HCT116 (cell line): ENCODE results near the gene ARPC1B.

ENCODE experiments used
- ATF3 ChIP-seq: IDR thresholded peaks from 2 replicates; pipeline ENCODE4 v1.6.1; 2012
- CTCF ChIP-seq, 3 experiments: fragments of 200-600 bp in 1 of 3; sonication (generic) in 1 of 3; IDR thresholded peaks in 2 of 3; conservative IDR thresholded peaks in 1 of 3; 2 replicates each; pipeline ENCODE4 v1.5.1; 2012 to 2017; ENCODE audit warnings: low read depth in 2 of 3, low read length in 2 of 3, antibody characterized with exemption in 1 of 3, borderline replicate concordance in 1 of 3, control low read depth in 1 of 3, mild to moderate bottlenecking in 1 of 3, mixed read lengths in 1 of 3, mixed run types in 1 of 3, moderate library complexity in 1 of 3; ENCODE audit not compliant: insufficient read depth in 1 of 3
- EGR1 ChIP-seq: IDR thresholded peaks from 2 replicates; pipeline ENCODE4 v1.6.1; 2012; ENCODE audit warnings: low read depth
- POLR2A ChIP-seq: IDR thresholded peaks from 2 replicates; pipeline ENCODE4 v1.7.0; 2011; ENCODE audit warnings: borderline replicate concordance; ENCODE audit not compliant: insufficient read depth, insufficient read length; ENCODE audit errors: extremely low read depth
- POLR2AphosphoS5 ChIP-seq: IDR thresholded peaks from 2 replicates; pipeline ENCODE4 v1.6.1; 2011; ENCODE audit warnings: mild to moderate bottlenecking, low read depth, low read length, moderate library complexity
- REST ChIP-seq: IDR thresholded peaks from 2 replicates; pipeline ENCODE4 v1.6.1; 2012; ENCODE audit warnings: low read depth
- TCF7L2 ChIP-seq: IDR thresholded peaks from 2 replicates; pipeline ENCODE4 v1.7.0; 2011; ENCODE audit warnings: borderline replicate concordance, inconsistent platforms; ENCODE audit not compliant: insufficient read depth, insufficient read length; ENCODE audit errors: extremely low read depth
- TF ChIP-seq, protein P1 (sequence below): IDR thresholded peaks from 2 replicates; pipeline ENCODE4 v1.6.1; 2012

GRCh38 chr7:99418260-99418659 is 43.7 kb downstream of the ARPC1B start:
- TF ChIP-seq CTCF (IDR thresholded peaks at IDR 0.05 in 2 of 3, conservative IDR thresholded peaks at IDR 0.05 in 1 of 3; ENCODE audit: borderline replicate concordance in 1 of 3, insufficient read depth in 1 of 3, low read depth in 2 of 3, low read length in 2 of 3) (no peak), ATF3 (no peak), POLR2AphosphoS5 (no peak), EGR1 (no peak), POLR2A (no peak), TCF7L2 (no peak), REST (no peak)
- TF ChIP-seq, protein P1, sequence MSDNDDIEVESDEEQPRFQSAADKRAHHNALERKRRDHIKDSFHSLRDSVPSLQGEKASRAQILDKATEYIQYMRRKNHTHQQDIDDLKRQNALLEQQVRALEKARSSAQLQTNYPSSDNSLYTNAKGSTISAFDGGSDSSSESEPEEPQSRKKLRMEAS, result no peak
